Stomach (tissue), 9 donors: Measurements from ENCODE around the gene MAS1L. TPM values are rescaled to one million over a fixed set of nuclear protein-coding genes. Genes with fewer than 3 reads are reported as not detected.
A peak's percentile ranks its signal among the peaks of the same experiment; 100 is the strongest.

Experiments
- DNase-seq, 2 donors: peaks; one replicate each; pipeline versions ENCODE4 v3.0.0 to v3.0.0-alpha.2; 2013 to 2019
- H3K27ac ChIP-seq, 5 donors: fragments of 200-600 bp in 4 of 5; sonication (generic) in 4 of 5; one replicate each; pipeline ENCODE4 v1.5.1; 2013 to 2019; ENCODE audit warnings: mild to moderate bottlenecking in 1 of 5, moderate library complexity in 1 of 5
- H3K27me3 ChIP-seq, 3 donors: fragments of 200-600 bp; sonication (generic); one replicate each; pipeline ENCODE4 v1.5.1; 2017 to 2019; ENCODE audit warnings: mixed run types in 1 of 3
- H3K36me3 ChIP-seq, 4 donors: fragments of 200-600 bp; sonication (generic); 1 replicate in 3 of 4; 2 replicates in 1 of 4; pipeline ENCODE4 v1.5.1; 2016 to 2019
- H3K4me1 ChIP-seq, 4 donors: fragments of 200-600 bp; sonication (generic); one replicate each; pipeline ENCODE4 v1.5.1; 2016 to 2019
- H3K4me3 ChIP-seq, 4 donors: fragments of 200-600 bp; sonication (generic) in 3 of 4; one replicate each; pipeline ENCODE4 v1.5.1; 2016 to 2019; ENCODE audit warnings: mild to moderate bottlenecking in 1 of 4
- H3K9me3 ChIP-seq, 4 donors: fragments of 200-600 bp; sonication (generic); one replicate each; pipeline ENCODE4 v1.5.1; 2016 to 2019
- EP300 ChIP-seq: sonication (generic); formaldehyde crosslinking; IDR thresholded peaks from one replicate; pipeline ENCODE4 v1.6.1; 2017; ENCODE audit warnings: antibody characterized with exemption
- POLR2A ChIP-seq, 4 donors: fragments of 450-650 bp; IDR thresholded peaks; one replicate each; pipeline ENCODE4 v1.6.1; 2016; ENCODE audit warnings: antibody characterized with exemption in 4 of 4, control low read depth in 2 of 4, mild to moderate bottlenecking in 1 of 4, moderate library complexity in 1 of 4
- POLR2AphosphoS5 ChIP-seq, 3 donors: sonication (generic); formaldehyde crosslinking; IDR thresholded peaks; one replicate each; pipeline ENCODE4 v1.6.1; 2016; ENCODE audit warnings: antibody characterized with exemption in 3 of 3
- WGBS, 5 donors: extraction: QIAGEN DNeasy Blood & Tissue Kit in 3 of 5; methylation state at CpG; one replicate each; pipeline versions ENCODE4 v1.1.5 to v1.1.7; 2013 to 2018; 5-methylcytosine and 5-hydroxymethylcytosine counted together
- intact Hi-C: fragments of 100-400 bp; cut with DNase I; formaldehyde crosslinking; loops from one replicate; pipeline ENCODE4 v1.15.1; 2023; ENCODE audit warnings: low total_unique reads
- polyA plus RNA-seq, 3 donors: library from polyadenylated mRNA; stranded (reverse); fragments of 200-250 nt; gene quantifications; one replicate each; pipeline ENCODE4 v1.2.3, GENCODE V29; 2013
- total RNA-seq, 5 donors: library from RNA; depleted of rRNA; stranded (reverse); fragments of >200 nt; gene quantifications; one replicate each; pipeline versions ENCODE4 v1.1.0 to v1.2.3, GENCODE V29; 2014 to 2016
- TF ChIP-seq, protein P1 (sequence below), 7 experiments: fragments of 450-650 bp in 4 of 7; fragments of 200-600 bp in 3 of 7; sonication (generic) in 3 of 7; IDR thresholded peaks; one replicate each; pipeline ENCODE4 v1.5.1; 2016 to 2019; ENCODE audit warnings: antibody characterized with exemption in 7 of 7, control low read depth in 2 of 7, mild to moderate bottlenecking in 1 of 7
- donor health status: healthy with polysubstance abuse.
- donor health status: Bipolar disorder and iron deficiency.
- donor health status: healthy.

MAS1L gene
- total and polyA plus RNA-seq, 8 donors, result 0.55 TPM; not detected in 7

- Histone ChIP-seq H3K4me3 (no peak overlapping the region), H3K27ac (no peak overlapping the region), H3K4me1 (no peaks in the 10 kb centered on the region), H3K36me3 (no peaks in the 10 kb centered on the region), H3K27me3 (peaks cover 0 to 25% (median 3%) of the 10 kb centered on the region in 3 donors), H3K9me3 (no peaks in the 10 kb centered on the region)
- intact Hi-C loops, result no loop called here
- no peak for DNase-seq
- no peak for TF ChIP-seq EP300
- no peak for TF ChIP-seq POLR2AphosphoS5 (IDR thresholded peaks at IDR 0.05)
- no peak for TF ChIP-seq POLR2A (IDR thresholded peaks at IDR 0.05)
- TF ChIP-seq, protein P1, sequence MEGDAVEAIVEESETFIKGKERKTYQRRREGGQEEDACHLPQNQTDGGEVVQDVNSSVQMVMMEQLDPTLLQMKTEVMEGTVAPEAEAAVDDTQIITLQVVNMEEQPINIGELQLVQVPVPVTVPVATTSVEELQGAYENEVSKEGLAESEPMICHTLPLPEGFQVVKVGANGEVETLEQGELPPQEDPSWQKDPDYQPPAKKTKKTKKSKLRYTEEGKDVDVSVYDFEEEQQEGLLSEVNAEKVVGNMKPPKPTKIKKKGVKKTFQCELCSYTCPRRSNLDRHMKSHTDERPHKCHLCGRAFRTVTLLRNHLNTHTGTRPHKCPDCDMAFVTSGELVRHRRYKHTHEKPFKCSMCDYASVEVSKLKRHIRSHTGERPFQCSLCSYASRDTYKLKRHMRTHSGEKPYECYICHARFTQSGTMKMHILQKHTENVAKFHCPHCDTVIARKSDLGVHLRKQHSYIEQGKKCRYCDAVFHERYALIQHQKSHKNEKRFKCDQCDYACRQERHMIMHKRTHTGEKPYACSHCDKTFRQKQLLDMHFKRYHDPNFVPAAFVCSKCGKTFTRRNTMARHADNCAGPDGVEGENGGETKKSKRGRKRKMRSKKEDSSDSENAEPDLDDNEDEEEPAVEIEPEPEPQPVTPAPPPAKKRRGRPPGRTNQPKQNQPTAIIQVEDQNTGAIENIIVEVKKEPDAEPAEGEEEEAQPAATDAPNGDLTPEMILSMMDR (IDR thresholded peaks at IDR 0.05), result no peak
- WGBS, 5 donors, result 90 to 96% (median 95%) methylated on average over 3 of the region's 3 CpGs
These were observed 18.1 kb upstream of the MAS1L start for GRCh38 chr6:29505808-29506207.

- 47 to 61% (median 52%) methylated on average over 2 of the region's 2 CpGs for WGBS, 5 donors
- Histone ChIP-seq H3K27ac (no peak overlapping the region), H3K9me3 (no peaks in the 10 kb centered on the region), H3K27me3 (peaks cover 0 to 34% (median 3%) of the 10 kb centered on the region in 3 donors), H3K4me1 (no peaks in the 10 kb centered on the region), H3K36me3 (no peaks in the 10 kb centered on the region), H3K4me3 (no peak overlapping the region)
- TF ChIP-seq POLR2A (IDR thresholded peaks at IDR 0.05) (no peak), POLR2AphosphoS5 (IDR thresholded peaks at IDR 0.05) (no peak), EP300 (no peak)
- TF ChIP-seq, protein P1 (IDR thresholded peaks at IDR 0.05), result no peak
- intact Hi-C loops, result no loop called here
- peak in 1 of 2 donors; percentile 7 for DNase-seq
These were observed 17.2 kb upstream of the MAS1L start for GRCh38 chr6:29504961-29505360.

GRCh38 chr6:29502597-29502996, 14.8 kb upstream of the MAS1L start:
- Histone ChIP-seq H3K36me3 (no peaks in the 10 kb centered on the region), H3K27me3 (peaks cover 0 to 37% (median 3%) of the 10 kb centered on the region in 3 donors), H3K4me3 (no peak overlapping the region), H3K4me1 (no peaks in the 10 kb centered on the region), H3K27ac (no peak overlapping the region), H3K9me3 (no peaks in the 10 kb centered on the region)
- 88 to 99% (median 90%) methylated on average over 5 of the region's 5 CpGs for WGBS, 5 donors
- no peak for DNase-seq
- intact Hi-C loops, result no loop called here
- TF ChIP-seq, protein P1 (IDR thresholded peaks at IDR 0.05), result no peak
- TF ChIP-seq POLR2AphosphoS5 (IDR thresholded peaks at IDR 0.05) (no peak), EP300 (no peak), POLR2A (IDR thresholded peaks at IDR 0.05) (no peak)

DNA sequence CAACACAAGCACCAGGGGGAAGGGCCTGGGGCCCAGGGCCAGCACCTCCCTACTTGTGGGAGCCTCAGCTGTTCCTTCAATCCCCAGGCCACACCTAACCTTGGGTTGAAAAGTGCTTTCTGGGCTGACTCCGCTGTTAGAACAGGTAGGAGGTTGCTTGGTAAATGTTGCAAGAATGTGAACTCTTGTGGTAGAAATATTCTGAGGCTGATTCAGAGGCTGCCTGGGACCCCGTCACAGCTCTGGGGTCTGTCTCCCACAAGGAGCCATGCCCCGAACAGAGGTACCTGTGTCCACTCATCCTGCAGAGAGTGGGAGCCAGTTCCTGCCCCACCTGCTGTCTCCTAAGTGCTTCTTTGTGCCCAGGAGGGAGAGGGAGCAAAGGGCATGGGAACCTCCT, 14.4 kb upstream of the MAS1L start:
- intact Hi-C loops, result no loop called here
- no peak overlapping the region for H3K27ac ChIP-seq
- DNase-seq, result no peak

More for the DNA sequence above, 14.4 kb upstream of the MAS1L start:
- H3K36me3 ChIP-seq, result no peaks in the 10 kb centered on the region
- TF ChIP-seq, protein P1 (IDR thresholded peaks at IDR 0.05), result no peak
- no peak for TF ChIP-seq POLR2AphosphoS5 (IDR thresholded peaks at IDR 0.05)
- no peak for TF ChIP-seq POLR2A (IDR thresholded peaks at IDR 0.05)
- TF ChIP-seq EP300, result no peak
- H3K4me1 ChIP-seq, result no peaks in the 10 kb centered on the region
- peaks cover 0 to 35% (median 3%) of the 10 kb centered on the region in 3 donors for H3K27me3 ChIP-seq
- 70 to 89% (median 86%) methylated on average over 3 of the region's 3 CpGs for WGBS, 5 donors
- no peak overlapping the region for H3K4me3 ChIP-seq
- H3K9me3 ChIP-seq, result no peaks in the 10 kb centered on the region
